Adrenal gland (tissue), 5 donors: ENCODE measurements around the gene CRYBA1.

Experiments
- POLR2A ChIP-seq, 2 donors: fragments of 450-650 bp; IDR thresholded peaks; one replicate each; pipeline ENCODE4 v1.6.1; 2017; ENCODE audit warnings: antibody characterized with exemption in 2 of 2, mild to moderate bottlenecking in 2 of 2, moderate library complexity in 1 of 2
- TF ChIP-seq, protein P1 (sequence below), 6 experiments: fragments of 450-650 bp in 4 of 6; fragments of 200-600 bp in 2 of 6; sonication (generic) in 1 of 6; IDR thresholded peaks; 1 replicate in 5 of 6; 2 replicates in 1 of 6; pipeline versions ENCODE4 v1.5.1 to v1.8.0; 2016 to 2021; ENCODE audit warnings: antibody characterized with exemption in 6 of 6, mild to moderate bottlenecking in 2 of 6, moderate library complexity in 1 of 6
- donor health status: DM: no; HTN: no; CAD: no.

DNA sequence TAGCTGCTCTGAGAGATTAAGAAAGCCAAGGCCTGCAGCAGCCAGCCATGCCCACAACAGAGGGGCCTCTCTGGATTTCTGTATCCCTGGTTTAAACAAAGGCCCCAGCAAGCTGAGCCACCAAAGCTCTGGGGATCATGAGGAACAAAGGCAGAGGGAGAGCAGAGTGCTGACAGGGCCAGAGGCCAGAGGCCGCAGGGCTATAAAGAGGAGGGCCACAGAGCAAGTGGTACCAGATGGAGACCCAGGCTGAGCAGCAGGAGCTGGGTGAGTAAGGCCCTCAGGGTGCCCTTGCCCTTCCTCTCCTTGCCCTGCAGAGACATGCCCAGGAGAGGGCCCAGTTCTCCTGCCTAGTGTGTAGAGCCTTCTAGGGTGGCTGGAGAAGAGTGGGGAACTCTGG, at the start of gene CRYBA1:
- TF ChIP-seq, protein P1, sequence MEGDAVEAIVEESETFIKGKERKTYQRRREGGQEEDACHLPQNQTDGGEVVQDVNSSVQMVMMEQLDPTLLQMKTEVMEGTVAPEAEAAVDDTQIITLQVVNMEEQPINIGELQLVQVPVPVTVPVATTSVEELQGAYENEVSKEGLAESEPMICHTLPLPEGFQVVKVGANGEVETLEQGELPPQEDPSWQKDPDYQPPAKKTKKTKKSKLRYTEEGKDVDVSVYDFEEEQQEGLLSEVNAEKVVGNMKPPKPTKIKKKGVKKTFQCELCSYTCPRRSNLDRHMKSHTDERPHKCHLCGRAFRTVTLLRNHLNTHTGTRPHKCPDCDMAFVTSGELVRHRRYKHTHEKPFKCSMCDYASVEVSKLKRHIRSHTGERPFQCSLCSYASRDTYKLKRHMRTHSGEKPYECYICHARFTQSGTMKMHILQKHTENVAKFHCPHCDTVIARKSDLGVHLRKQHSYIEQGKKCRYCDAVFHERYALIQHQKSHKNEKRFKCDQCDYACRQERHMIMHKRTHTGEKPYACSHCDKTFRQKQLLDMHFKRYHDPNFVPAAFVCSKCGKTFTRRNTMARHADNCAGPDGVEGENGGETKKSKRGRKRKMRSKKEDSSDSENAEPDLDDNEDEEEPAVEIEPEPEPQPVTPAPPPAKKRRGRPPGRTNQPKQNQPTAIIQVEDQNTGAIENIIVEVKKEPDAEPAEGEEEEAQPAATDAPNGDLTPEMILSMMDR (IDR thresholded peaks at IDR 0.05): no peak
- TF ChIP-seq POLR2A (IDR thresholded peaks at IDR 0.05): no peak
